SK-N-SH (cell line): ENCODE measurements around the gene IQSEC3. TPM values are rescaled to one million over a fixed set of nuclear protein-coding genes. Genes with fewer than 3 reads are reported as not detected.

Experiments
- CTCF ChIA-PET: fragments of 300-600, 350-600 bp; formaldehyde crosslinking; extraction: SDS; loops from one replicate; lab custom pipeline; 2021; lab: Yijun Ruan, JAX
- POLR2A ChIA-PET: fragments of 350-600 bp; sonication (Branson Sonifier 250); formaldehyde crosslinking; extraction: SDS; loops from one replicate; lab custom pipeline; 2020; ENCODE audit warnings: antibody characterized with exemption, inconsistent platforms; lab: Yijun Ruan, JAX
- DNase-seq: peaks from one replicate; pipeline ENCODE4 v3.0.0; 2012
- H2AFZ ChIP-seq: fragments of 200-600 bp; sonication (generic); 2 replicates; pipeline ENCODE4 v1.8.1; 2016; ENCODE audit warnings: antibody characterized with exemption, mild to moderate bottlenecking, low read depth
- H3F3A ChIP-seq: fragments of 200-600 bp; sonication (generic); replicated peaks from 2 replicates; pipeline ENCODE3; 2016; ENCODE audit warnings: antibody characterized with exemption, mild to moderate bottlenecking; ENCODE audit not compliant: insufficient read depth
- H3K27ac ChIP-seq, 2 experiments: fragments of 200-500 bp in 1 of 2; fragments of 200-600 bp in 1 of 2; sonication (Bioruptor generic) in 1 of 2; sonication (generic), shearing (Covaris generic) in 1 of 2; 2 replicates each; pipeline versions ENCODE4 v1.5.1 to v1.6.1; 2014 to 2016; ENCODE audit warnings: low read depth in 2 of 2, inconsistent platforms in 1 of 2, low read length in 1 of 2, mild to moderate bottlenecking in 1 of 2, mixed read lengths in 1 of 2
- H3K27me3 ChIP-seq: fragments of 200-600 bp; sonication (generic), shearing (Covaris generic); 2 replicates; pipeline ENCODE4 v1.6.1; 2016; ENCODE audit warnings: mixed run types; ENCODE audit not compliant: insufficient read depth
- H3K36me3 ChIP-seq, 2 experiments: fragments of 200-500 bp in 1 of 2; fragments of 200-600 bp in 1 of 2; sonication (Bioruptor generic) in 1 of 2; sonication (generic) in 1 of 2; replicated peaks in 1 of 2; 2 replicates each; pipeline versions ENCODE3 to v1.5.1; 2014 to 2016; ENCODE audit warnings: low read length in 1 of 2, mild to moderate bottlenecking in 1 of 2; ENCODE audit not compliant: insufficient read depth in 2 of 2, control insufficient read depth in 1 of 2
- H3K4me1 ChIP-seq, 2 experiments: fragments of 200-500 bp in 1 of 2; fragments of 200-600 bp in 1 of 2; sonication (Bioruptor generic) in 1 of 2; sonication (generic), shearing (Covaris generic) in 1 of 2; 2 replicates each; pipeline versions ENCODE4 v1.5.1 to v1.6.1; 2014 to 2016; ENCODE audit warnings: low read depth in 1 of 2, low read length in 1 of 2, mixed run types in 1 of 2; ENCODE audit not compliant: insufficient read depth in 2 of 2, control insufficient read depth in 1 of 2
- H3K4me2 ChIP-seq: fragments of 200-600 bp; sonication (generic), shearing (Covaris generic); 2 replicates; pipeline ENCODE4 v1.6.1; 2017; ENCODE audit warnings: mixed run types
- H3K4me3 ChIP-seq, 2 experiments: fragments of 200-500 bp in 1 of 2; fragments of 200-600 bp in 1 of 2; sonication (Bioruptor generic) in 1 of 2; sonication (generic), shearing (Covaris generic) in 1 of 2; 2 replicates each; pipeline versions ENCODE4 v1.5.1 to v1.8.1; 2014 to 2016; ENCODE audit warnings: low read depth in 2 of 2, inconsistent platforms in 1 of 2, low read length in 1 of 2, mild to moderate bottlenecking in 1 of 2, mixed read lengths in 1 of 2, moderate library complexity in 1 of 2
- H3K79me2 ChIP-seq: fragments of 200-600 bp; sonication (generic); 2 replicates; pipeline ENCODE4 v1.8.1; 2017; ENCODE audit warnings: mild to moderate bottlenecking; ENCODE audit not compliant: insufficient read depth
- H3K9ac ChIP-seq: fragments of 200-600 bp; sonication (generic); 2 replicates; pipeline ENCODE4 v1.6.1; 2017; ENCODE audit warnings: mixed run types
- H3K9me2 ChIP-seq: fragments of 200-600 bp; sonication (generic); 2 replicates; pipeline ENCODE4 v1.6.1; 2017; ENCODE audit warnings: mixed run types
- H3K9me3 ChIP-seq: fragments of 200-600 bp; sonication (generic); 2 replicates; pipeline ENCODE4 v1.6.1; 2017; ENCODE audit warnings: mixed run types, mild to moderate bottlenecking, moderate library complexity
- H4K20me1 ChIP-seq: fragments of 200-600 bp; sonication (generic); 2 replicates; pipeline ENCODE4 v1.6.1; 2017; ENCODE audit warnings: mild to moderate bottlenecking, mixed run types; ENCODE audit not compliant: insufficient read depth
- CHD2 ChIP-seq: fragments of 150-350 bp; IDR thresholded peaks from 2 replicates; pipeline ENCODE4 v1.6.1; 2018; ENCODE audit warnings: low read length; ENCODE audit not compliant: partially characterized antibody
- EP300 ChIP-seq, 2 experiments: IDR thresholded peaks; 2 replicates each; pipeline versions ENCODE4 v1.4.0 to v1.6.1; 2012; ENCODE audit warnings: borderline replicate concordance in 1 of 2, low read depth in 1 of 2, low read length in 1 of 2
- FOSL2 ChIP-seq: IDR thresholded peaks from 2 replicates; pipeline ENCODE4 v1.4.0; 2012; ENCODE audit warnings: low read depth, mild to moderate bottlenecking, moderate library complexity, borderline replicate concordance
- FOXM1 ChIP-seq: IDR thresholded peaks from 2 replicates; pipeline ENCODE4 v1.4.0; 2012; ENCODE audit warnings: low read depth, mild to moderate bottlenecking
- MXI1 ChIP-seq: IDR thresholded peaks from 2 replicates; pipeline ENCODE4 v1.6.1; 2012; ENCODE audit warnings: mild to moderate bottlenecking, low read depth, low read length, improper control_type of control experiment
- NRF1 ChIP-seq: IDR thresholded peaks from 2 replicates; pipeline ENCODE4 v1.6.1; 2012; ENCODE audit warnings: low read depth, mild to moderate bottlenecking, low read length
- POLR2AphosphoS5 ChIP-seq: IDR thresholded peaks from 2 replicates; pipeline ENCODE4 v1.6.1; 2012; ENCODE audit warnings: low read depth, low read length
- REST ChIP-seq: IDR thresholded peaks from 2 replicates; pipeline ENCODE4 v1.6.1; 2012; ENCODE audit warnings: mild to moderate bottlenecking, low read depth, low read length, moderate library complexity
- RXRA ChIP-seq: IDR thresholded peaks from 2 replicates; pipeline ENCODE4 v1.4.0; 2012; ENCODE audit warnings: low read depth, mild to moderate bottlenecking, borderline replicate concordance
- TEAD4 ChIP-seq: IDR thresholded peaks from 2 replicates; pipeline ENCODE4 v1.4.0; 2012; ENCODE audit warnings: mild to moderate bottlenecking, borderline replicate concordance; ENCODE audit not compliant: insufficient read depth
- WGBS: methylation state at CpG from one replicate; pipeline ENCODE4 v1.1.6; 2017; ENCODE audit warnings: low lambda C conversion rate; 5-methylcytosine and 5-hydroxymethylcytosine counted together
- polyA plus RNA-seq, 3 experiments: library from polyadenylated mRNA; depleted of rRNA; stranded (reverse); fragments of >200 nt; gene quantifications; 2 replicates each; pipeline ENCODE4 v1.2.3, GENCODE V29; 2012
- TF ChIP-seq, protein P1 (sequence below): IDR thresholded peaks from 2 replicates; pipeline ENCODE4 v1.4.0; 2012; ENCODE audit warnings: low read depth, borderline replicate concordance
- TF ChIP-seq, protein P2 (sequence below): fragments of 150-350 bp; IDR thresholded peaks from 2 replicates; pipeline ENCODE4 v1.6.1; 2016; ENCODE audit warnings: mild to moderate bottlenecking, low read depth, low read length
- TF ChIP-seq, protein P3 (sequence below): fragments of 200-600 bp; sonication (generic); IDR thresholded peaks from 2 replicates; pipeline ENCODE4 v1.6.1; 2017; ENCODE audit warnings: antibody characterized with exemption, mild to moderate bottlenecking, moderate library complexity

Gene IQSEC3
- polyA plus RNA-seq, 1 of the 3 experiments (the other 2 are of a cell fraction), result 0.02 TPM

GRCh38 chr12:113347-113746, 46.8 kb downstream of the IQSEC3 start:
- Histone ChIP-seq H3K4me1 (peaks cover 0 to 6% of the 10 kb centered on the region in 2 experiments; a peak in 1 of 4 replicates), H3K79me2 (no peaks in the 10 kb centered on the region), H3K4me2 (no peak overlapping the region), H3K9me3 (no peaks in the 10 kb centered on the region), H4K20me1 (no peaks in the 10 kb centered on the region), H3K4me3 (no peak overlapping the region), H3K9me2 (no peaks in the 10 kb centered on the region), H3F3A (no peaks in the 10 kb centered on the region), H2AFZ (no peak overlapping the region), H3K27ac (no peak overlapping the region), H3K9ac (no peak overlapping the region), H3K36me3 (no peaks in the 10 kb centered on the region), H3K27me3 (peaks cover 12% of the 10 kb centered on the region; the same call in 1 of the 2 replicates)
- no peak for DNase-seq
- ChIA-PET CTCF (interaction anchor here (1.4 kb wide), 1 partner anchor 39 kb away, joined by 4 read pairs; no protein-coding TSS in a partner anchor), POLR2A (no interaction called here)
- TF ChIP-seq FOSL2, result no peak
- no peak for TF ChIP-seq NRF1
- no peak for TF ChIP-seq REST
- no peak for TF ChIP-seq CHD2
- TF ChIP-seq FOXM1, result no peak
- no peak for TF ChIP-seq TEAD4
- TF ChIP-seq MXI1, result no peak
- TF ChIP-seq RXRA, result no peak
- no peak for TF ChIP-seq EP300 (IDR thresholded peaks at IDR 0.05; ENCODE audit: borderline replicate concordance in 1 of 2, low read depth in 1 of 2, low read length in 1 of 2)
- 24% methylated on average over 4 of the region's 4 CpGs for WGBS

- DNase-seq, result no peak
- no peaks in the 10 kb centered on the region for H3K36me3 ChIP-seq
- no peaks in the 10 kb centered on the region for H3K9me3 ChIP-seq
- H3K27ac ChIP-seq, result no peak overlapping the region
- H3F3A ChIP-seq, result no peaks in the 10 kb centered on the region
- H3K9me2 ChIP-seq, result no peaks in the 10 kb centered on the region
- no peaks in the 10 kb centered on the region for H3K79me2 ChIP-seq
- no peak overlapping the region for H3K9ac ChIP-seq
- ChIA-PET CTCF (interaction anchor here (1.1 to 1.4 kb wide), 3 partner anchors 36 to 105 kb away, joined by 3 to 7 read pairs (median 3); no protein-coding TSS in a partner anchor), POLR2A (no interaction called here)
- H3K4me1 ChIP-seq, result no peaks in the 10 kb centered on the region
- no peak overlapping the region for H3K4me3 ChIP-seq
- no peak overlapping the region for H3K4me2 ChIP-seq
- TF ChIP-seq, protein P1, sequence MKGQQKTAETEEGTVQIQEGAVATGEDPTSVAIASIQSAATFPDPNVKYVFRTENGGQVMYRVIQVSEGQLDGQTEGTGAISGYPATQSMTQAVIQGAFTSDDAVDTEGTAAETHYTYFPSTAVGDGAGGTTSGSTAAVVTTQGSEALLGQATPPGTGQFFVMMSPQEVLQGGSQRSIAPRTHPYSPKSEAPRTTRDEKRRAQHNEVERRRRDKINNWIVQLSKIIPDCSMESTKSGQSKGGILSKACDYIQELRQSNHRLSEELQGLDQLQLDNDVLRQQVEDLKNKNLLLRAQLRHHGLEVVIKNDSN, result no peak
- TF ChIP-seq POLR2AphosphoS5 (no peak), FOXM1 (no peak)
- TF ChIP-seq, protein P2, sequence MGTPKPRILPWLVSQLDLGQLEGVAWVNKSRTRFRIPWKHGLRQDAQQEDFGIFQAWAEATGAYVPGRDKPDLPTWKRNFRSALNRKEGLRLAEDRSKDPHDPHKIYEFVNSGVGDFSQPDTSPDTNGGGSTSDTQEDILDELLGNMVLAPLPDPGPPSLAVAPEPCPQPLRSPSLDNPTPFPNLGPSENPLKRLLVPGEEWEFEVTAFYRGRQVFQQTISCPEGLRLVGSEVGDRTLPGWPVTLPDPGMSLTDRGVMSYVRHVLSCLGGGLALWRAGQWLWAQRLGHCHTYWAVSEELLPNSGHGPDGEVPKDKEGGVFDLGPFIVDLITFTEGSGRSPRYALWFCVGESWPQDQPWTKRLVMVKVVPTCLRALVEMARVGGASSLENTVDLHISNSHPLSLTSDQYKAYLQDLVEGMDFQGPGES, result no peak
- TF ChIP-seq, protein P3, sequence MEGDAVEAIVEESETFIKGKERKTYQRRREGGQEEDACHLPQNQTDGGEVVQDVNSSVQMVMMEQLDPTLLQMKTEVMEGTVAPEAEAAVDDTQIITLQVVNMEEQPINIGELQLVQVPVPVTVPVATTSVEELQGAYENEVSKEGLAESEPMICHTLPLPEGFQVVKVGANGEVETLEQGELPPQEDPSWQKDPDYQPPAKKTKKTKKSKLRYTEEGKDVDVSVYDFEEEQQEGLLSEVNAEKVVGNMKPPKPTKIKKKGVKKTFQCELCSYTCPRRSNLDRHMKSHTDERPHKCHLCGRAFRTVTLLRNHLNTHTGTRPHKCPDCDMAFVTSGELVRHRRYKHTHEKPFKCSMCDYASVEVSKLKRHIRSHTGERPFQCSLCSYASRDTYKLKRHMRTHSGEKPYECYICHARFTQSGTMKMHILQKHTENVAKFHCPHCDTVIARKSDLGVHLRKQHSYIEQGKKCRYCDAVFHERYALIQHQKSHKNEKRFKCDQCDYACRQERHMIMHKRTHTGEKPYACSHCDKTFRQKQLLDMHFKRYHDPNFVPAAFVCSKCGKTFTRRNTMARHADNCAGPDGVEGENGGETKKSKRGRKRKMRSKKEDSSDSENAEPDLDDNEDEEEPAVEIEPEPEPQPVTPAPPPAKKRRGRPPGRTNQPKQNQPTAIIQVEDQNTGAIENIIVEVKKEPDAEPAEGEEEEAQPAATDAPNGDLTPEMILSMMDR, result no peak
- 40% methylated on average over 3 of the region's 4 CpGs for WGBS
- peaks cover 12% of the 10 kb centered on the region; the same call in 1 of the 2 replicates for H3K27me3 ChIP-seq
- H2AFZ ChIP-seq, result no peak overlapping the region
- H4K20me1 ChIP-seq, result no peaks in the 10 kb centered on the region
Measured at GRCh38 chr12:114626-115211, 48.2 kb downstream of the IQSEC3 start.
